Suprapubic skin (tissue), 4 donors: ENCODE measurements around the gene UBE2E2. TPM values are rescaled to one million over a fixed set of nuclear protein-coding genes. Genes with fewer than 3 reads are reported as not detected.

ENCODE experiments used
- DNase-seq, 2 donors: peaks; one replicate each; pipeline ENCODE4 v3.0.0-alpha.2; 2019; ENCODE audit warnings: low spot score in 2 of 2
- H3K27ac ChIP-seq: fragments of 200-600 bp; sonication (generic); one replicate; pipeline ENCODE4 v1.5.1; 2019
- H3K27me3 ChIP-seq: fragments of 200-600 bp; sonication (generic); one replicate; pipeline ENCODE4 v1.5.1; 2019
- H3K36me3 ChIP-seq: fragments of 200-600 bp; sonication (generic); one replicate; pipeline ENCODE4 v1.5.1; 2019
- H3K4me1 ChIP-seq: fragments of 200-600 bp; sonication (generic); one replicate; pipeline ENCODE4 v1.5.1; 2019
- H3K4me3 ChIP-seq: fragments of 200-600 bp; sonication (generic); one replicate; pipeline ENCODE4 v1.5.1; 2019; ENCODE audit warnings: mild to moderate bottlenecking
- H3K9me3 ChIP-seq: fragments of 200-600 bp; sonication (generic); one replicate; pipeline ENCODE4 v1.5.1; 2019
- EP300 ChIP-seq: sonication (generic); formaldehyde crosslinking; IDR thresholded peaks from one replicate; pipeline ENCODE4 v1.6.1; 2017; ENCODE audit warnings: antibody characterized with exemption
- POLR2A ChIP-seq, 2 donors: fragments of 450-650 bp; IDR thresholded peaks; one replicate each; pipeline ENCODE4 v1.6.1; 2017; ENCODE audit warnings: antibody characterized with exemption in 2 of 2, mild to moderate bottlenecking in 2 of 2, moderate library complexity in 2 of 2
- POLR2AphosphoS5 ChIP-seq, 3 donors: sonication (generic); formaldehyde crosslinking; IDR thresholded peaks; one replicate each; pipeline ENCODE4 v1.6.1; 2017; ENCODE audit warnings: antibody characterized with exemption in 3 of 3
- WGBS: methylation state at CpG from one replicate; pipeline ENCODE4 v1.1.5; 2018; 5-methylcytosine and 5-hydroxymethylcytosine counted together
- total RNA-seq, 4 donors: library from RNA; depleted of rRNA; stranded (reverse); fragments of >200 nt; gene quantifications; one replicate each; pipeline ENCODE4 v1.1.0, GENCODE V29; 2016
- TF ChIP-seq, protein P1 (sequence below), 2 donors: fragments of 200-600 bp in 1 of 2; fragments of 450-650 bp in 1 of 2; sonication (generic) in 1 of 2; IDR thresholded peaks; one replicate each; pipeline ENCODE4 v1.5.1; 2016 to 2019; ENCODE audit warnings: antibody characterized with exemption in 2 of 2, mild to moderate bottlenecking in 1 of 2, moderate library complexity in 1 of 2

UBE2E2 gene
- total RNA-seq, 4 donors from 2014 or later = 30.2 to 65.4 (median 34.8) TPM

DNA sequence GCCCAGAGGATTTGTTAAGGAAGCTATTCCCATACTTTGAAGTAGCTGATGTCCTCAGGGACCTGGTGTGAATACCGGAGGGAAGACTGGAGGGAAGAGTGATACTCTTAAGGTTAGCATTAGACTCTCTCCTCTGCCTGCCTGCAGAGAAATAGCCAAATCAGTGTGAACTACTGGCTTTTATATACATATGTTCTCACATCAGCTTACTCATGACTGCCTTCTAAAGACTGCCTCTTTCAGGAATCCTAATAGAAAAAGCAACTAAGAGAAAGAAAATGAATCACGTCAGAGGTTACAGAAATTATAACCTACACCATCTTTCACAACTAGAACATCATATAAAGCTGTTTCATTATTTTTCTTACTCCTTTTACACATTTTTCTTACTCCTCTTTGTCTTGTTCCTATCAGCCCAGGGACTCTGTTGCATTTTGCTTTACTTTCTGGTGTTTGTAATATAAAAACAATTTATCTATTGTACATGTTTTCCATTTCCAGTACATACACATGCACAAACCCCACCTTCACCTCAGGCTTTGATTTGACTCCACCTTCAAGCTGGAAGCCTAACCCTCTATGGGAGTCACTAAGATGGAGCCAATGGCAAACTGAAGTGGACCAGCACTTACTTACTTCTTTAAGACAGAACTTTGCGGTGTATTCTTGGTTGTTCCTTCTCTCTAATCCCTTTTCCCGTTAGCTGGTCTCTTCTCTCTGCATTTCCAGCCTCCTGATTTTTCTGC is 345.0 kb downstream of the UBE2E2 start:
- Histone ChIP-seq H3K36me3 (no peaks in the 10 kb centered on the region), H3K9me3 (no peaks in the 10 kb centered on the region), H3K27ac (no peak overlapping the region), H3K27me3 (no peaks in the 10 kb centered on the region), H3K4me1 (no peaks in the 10 kb centered on the region), H3K4me3 (no peak overlapping the region)
- whole genome bisulfite sequencing = 92% methylated on average over 4 of the region's 4 CpGs
- no peak for DNase-seq
- TF ChIP-seq POLR2A (IDR thresholded peaks at IDR 0.05) = no peak
- no peak for TF ChIP-seq POLR2AphosphoS5 (IDR thresholded peaks at IDR 0.05)
- no peak for TF ChIP-seq EP300
- TF ChIP-seq, protein P1, sequence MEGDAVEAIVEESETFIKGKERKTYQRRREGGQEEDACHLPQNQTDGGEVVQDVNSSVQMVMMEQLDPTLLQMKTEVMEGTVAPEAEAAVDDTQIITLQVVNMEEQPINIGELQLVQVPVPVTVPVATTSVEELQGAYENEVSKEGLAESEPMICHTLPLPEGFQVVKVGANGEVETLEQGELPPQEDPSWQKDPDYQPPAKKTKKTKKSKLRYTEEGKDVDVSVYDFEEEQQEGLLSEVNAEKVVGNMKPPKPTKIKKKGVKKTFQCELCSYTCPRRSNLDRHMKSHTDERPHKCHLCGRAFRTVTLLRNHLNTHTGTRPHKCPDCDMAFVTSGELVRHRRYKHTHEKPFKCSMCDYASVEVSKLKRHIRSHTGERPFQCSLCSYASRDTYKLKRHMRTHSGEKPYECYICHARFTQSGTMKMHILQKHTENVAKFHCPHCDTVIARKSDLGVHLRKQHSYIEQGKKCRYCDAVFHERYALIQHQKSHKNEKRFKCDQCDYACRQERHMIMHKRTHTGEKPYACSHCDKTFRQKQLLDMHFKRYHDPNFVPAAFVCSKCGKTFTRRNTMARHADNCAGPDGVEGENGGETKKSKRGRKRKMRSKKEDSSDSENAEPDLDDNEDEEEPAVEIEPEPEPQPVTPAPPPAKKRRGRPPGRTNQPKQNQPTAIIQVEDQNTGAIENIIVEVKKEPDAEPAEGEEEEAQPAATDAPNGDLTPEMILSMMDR (IDR thresholded peaks at IDR 0.05) = no peak

DNA sequence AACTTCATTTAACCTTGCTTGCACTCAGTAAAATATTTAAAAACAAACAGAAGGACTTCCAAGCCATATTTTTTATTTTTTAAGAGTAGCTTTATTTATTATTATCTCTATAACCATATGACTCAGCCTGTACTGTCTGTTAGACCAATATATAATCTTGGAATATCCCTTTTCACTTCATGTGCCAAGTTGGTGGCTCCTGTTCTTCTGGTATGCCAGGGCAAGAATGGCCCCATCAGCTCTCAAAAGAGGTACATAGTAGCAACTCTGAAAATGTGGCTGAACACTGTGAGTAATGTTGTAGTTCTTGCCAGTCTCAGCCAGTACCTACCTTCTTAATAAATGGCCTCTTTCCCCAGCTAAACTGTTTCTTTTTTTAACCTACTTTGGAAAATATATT is 345.6 kb downstream of the UBE2E2 start:
- Histone ChIP-seq H3K4me3 (no peak overlapping the region), H3K9me3 (no peaks in the 10 kb centered on the region), H3K27ac (no peak overlapping the region), H3K27me3 (no peaks in the 10 kb centered on the region), H3K36me3 (no peaks in the 10 kb centered on the region), H3K4me1 (no peaks in the 10 kb centered on the region)
- DNase-seq = no peak
- TF ChIP-seq POLR2AphosphoS5 (IDR thresholded peaks at IDR 0.05) (no peak), EP300 (no peak), POLR2A (IDR thresholded peaks at IDR 0.05) (no peak)
- TF ChIP-seq, protein P1 (IDR thresholded peaks at IDR 0.05) = no peak

DNA sequence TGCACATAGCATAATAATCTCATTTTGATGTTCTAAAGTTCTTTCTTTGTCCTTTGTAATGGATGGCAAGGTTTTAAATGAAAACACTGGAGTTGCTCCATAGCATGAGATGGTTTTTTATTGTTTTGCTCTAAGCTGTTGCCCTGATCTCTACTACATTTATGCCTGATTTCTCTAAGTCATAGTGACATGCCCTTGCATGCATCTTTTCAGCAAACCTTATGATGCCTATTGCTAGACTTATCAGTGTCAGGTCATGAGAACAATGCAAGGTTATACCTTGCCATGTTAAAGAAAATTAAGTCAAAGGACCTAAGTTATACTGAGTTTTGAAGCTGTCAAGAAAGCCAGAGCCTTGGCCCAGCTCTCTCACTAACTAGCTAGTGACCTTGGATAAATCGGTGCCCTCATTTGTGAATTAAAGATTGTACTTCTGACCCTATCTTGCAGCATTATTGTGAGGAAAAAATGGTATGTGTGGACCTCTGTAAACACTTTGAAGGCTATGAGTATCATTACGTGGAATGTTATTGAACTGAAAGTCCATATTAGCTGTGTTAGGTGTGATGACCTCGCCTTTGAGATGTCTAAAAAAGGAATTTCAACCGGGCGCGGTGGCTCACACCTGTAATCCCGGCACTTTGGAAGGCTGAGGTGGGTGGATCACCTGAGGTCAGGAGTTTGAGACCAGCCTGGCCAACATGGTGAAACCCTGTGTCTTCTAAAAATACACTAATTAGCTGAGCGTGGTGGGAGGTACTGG is 346.2 kb downstream of the UBE2E2 start:
- 91% methylated on average over 8 of the region's 8 CpGs for WGBS
- TF ChIP-seq, protein P1 (IDR thresholded peaks at IDR 0.05) = no peak
- TF ChIP-seq POLR2AphosphoS5 (IDR thresholded peaks at IDR 0.05) = no peak
- no peak for TF ChIP-seq EP300
- no peak for TF ChIP-seq POLR2A (IDR thresholded peaks at IDR 0.05)
- no peak overlapping the region for H3K27ac ChIP-seq
- H3K36me3 ChIP-seq = no peaks in the 10 kb centered on the region
- no peaks in the 10 kb centered on the region for H3K4me1 ChIP-seq
- no peak overlapping the region for H3K4me3 ChIP-seq
- H3K27me3 ChIP-seq = no peaks in the 10 kb centered on the region
- no peaks in the 10 kb centered on the region for H3K9me3 ChIP-seq
- DNase-seq = no peak

GRCh38 chr3:23550402-23550801 is 347.3 kb downstream of the UBE2E2 start:
- H3K4me3 ChIP-seq = no peak overlapping the region
- whole genome bisulfite sequencing = 94% methylated on average over 1 of the region's 1 CpG
- no peak overlapping the region for H3K27ac ChIP-seq
- no peaks in the 10 kb centered on the region for H3K36me3 ChIP-seq
- DNase-seq = no peak
- H3K9me3 ChIP-seq = no peaks in the 10 kb centered on the region
- TF ChIP-seq POLR2A (IDR thresholded peaks at IDR 0.05) (no peak), EP300 (no peak), POLR2AphosphoS5 (IDR thresholded peaks at IDR 0.05) (no peak)
- TF ChIP-seq, protein P1 (IDR thresholded peaks at IDR 0.05) = no peak
- H3K4me1 ChIP-seq = no peaks in the 10 kb centered on the region
- H3K27me3 ChIP-seq = no peaks in the 10 kb centered on the region

GRCh38 chr3:23552506-23552905 is 349.4 kb downstream of the UBE2E2 start:
- WGBS = 81% methylated on average over 1 of the region's 1 CpG
- H3K36me3 ChIP-seq = no peaks in the 10 kb centered on the region
- no peaks in the 10 kb centered on the region for H3K4me1 ChIP-seq
- no peak overlapping the region for H3K27ac ChIP-seq
- TF ChIP-seq POLR2A (IDR thresholded peaks at IDR 0.05) (no peak), EP300 (no peak), POLR2AphosphoS5 (IDR thresholded peaks at IDR 0.05) (no peak)
- TF ChIP-seq, protein P1 (IDR thresholded peaks at IDR 0.05) = no peak
- H3K4me3 ChIP-seq = no peak overlapping the region
- no peaks in the 10 kb centered on the region for H3K27me3 ChIP-seq
- no peaks in the 10 kb centered on the region for H3K9me3 ChIP-seq
- DNase-seq = no peak
